Choroid plexus epithelial cell (primary cell): ENCODE measurements around the gene AUTS2.

Source experiments
- DNase-seq: peaks from one replicate; pipeline ENCODE4 v3.0.0-alpha.2; 2010; ENCODE audit warnings: low read depth
- H3K4me3 ChIP-seq: 2 replicates; pipeline ENCODE4 v1.5.1; 2011; ENCODE audit warnings: low read depth, mild to moderate bottlenecking, control low read depth, low read length, moderate library complexity
- CTCF ChIP-seq: conservative IDR thresholded peaks from 2 replicates; pipeline ENCODE4 v1.5.1; 2011; ENCODE audit warnings: low read depth, mild to moderate bottlenecking, control low read depth, inconsistent platforms, low read length, moderate library complexity

The AUTS2 gene

GRCh38 chr7:70132852-70133690 is 534.8 kb downstream of the AUTS2 start:
- TF ChIP-seq CTCF, result no peak
- DNase-seq, result no peak
- no peak overlapping the region for H3K4me3 ChIP-seq

- DNase-seq, result no peak
- no peak overlapping the region for H3K4me3 ChIP-seq
- TF ChIP-seq CTCF, result no peak
Observed at GRCh38 chr7:70134029-70134770, 535.9 kb downstream of the AUTS2 start.

GRCh38 chr7:70135656-70136055 is 537.4 kb downstream of the AUTS2 start:
- H3K4me3 ChIP-seq, result no peak overlapping the region
- TF ChIP-seq CTCF, result no peak
- DNase-seq, result no peak

DNA sequence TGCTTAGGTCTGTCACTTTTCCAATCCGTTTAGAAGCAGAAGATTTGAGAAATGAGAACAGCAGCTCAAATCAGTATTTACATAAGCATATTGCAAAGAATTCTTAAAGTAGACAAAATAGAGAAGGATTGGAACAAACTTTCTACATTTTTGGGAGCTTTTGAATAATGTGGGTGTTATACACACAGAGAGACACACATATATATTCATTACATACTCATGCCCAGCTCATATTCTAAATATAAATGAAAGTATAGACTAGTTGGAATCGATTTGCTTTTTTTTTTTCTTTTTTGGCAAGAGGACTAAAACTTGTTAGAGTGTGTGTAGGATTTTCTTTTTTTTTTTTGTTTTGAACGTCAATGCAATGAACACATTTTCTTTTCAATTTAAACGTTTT is 538.9 kb downstream of the AUTS2 start:
- no peak for DNase-seq
- TF ChIP-seq CTCF, result no peak
- no peak overlapping the region for H3K4me3 ChIP-seq

DNA sequence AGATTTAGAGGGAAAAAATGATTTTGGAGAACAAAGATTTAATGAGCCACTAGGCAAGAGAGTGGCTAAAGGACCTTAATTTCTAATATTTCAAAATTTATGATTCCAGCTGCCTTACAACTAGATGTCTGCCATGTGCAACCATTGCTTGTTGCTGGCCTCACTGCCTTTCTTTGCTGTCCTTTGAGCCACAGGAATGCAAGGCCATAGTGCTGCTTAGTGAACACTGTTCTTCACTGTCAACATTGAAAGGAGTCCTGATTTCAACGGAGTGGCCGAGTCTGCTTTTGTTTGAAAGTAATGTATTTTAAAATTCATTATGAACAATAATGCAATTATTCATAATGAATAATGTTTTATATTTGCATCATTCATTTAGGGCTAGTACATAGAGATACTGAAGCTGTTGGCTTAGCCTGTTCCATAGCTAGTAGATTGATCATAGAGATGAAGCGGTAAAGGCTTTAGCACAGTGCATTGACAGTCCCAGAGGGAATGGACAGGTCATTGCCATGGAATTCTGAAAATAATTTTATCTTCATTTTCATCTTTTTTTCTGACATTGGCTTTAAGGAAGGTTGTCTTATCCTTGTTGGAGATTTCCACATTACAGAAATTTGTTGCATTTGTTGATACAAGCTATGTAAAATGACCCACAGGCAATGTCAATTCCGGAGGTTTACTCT is 544.1 kb downstream of the AUTS2 start:
- H3K4me3 ChIP-seq, result no peak overlapping the region
- DNase-seq, result no peak
- TF ChIP-seq CTCF, result no peak

DNA sequence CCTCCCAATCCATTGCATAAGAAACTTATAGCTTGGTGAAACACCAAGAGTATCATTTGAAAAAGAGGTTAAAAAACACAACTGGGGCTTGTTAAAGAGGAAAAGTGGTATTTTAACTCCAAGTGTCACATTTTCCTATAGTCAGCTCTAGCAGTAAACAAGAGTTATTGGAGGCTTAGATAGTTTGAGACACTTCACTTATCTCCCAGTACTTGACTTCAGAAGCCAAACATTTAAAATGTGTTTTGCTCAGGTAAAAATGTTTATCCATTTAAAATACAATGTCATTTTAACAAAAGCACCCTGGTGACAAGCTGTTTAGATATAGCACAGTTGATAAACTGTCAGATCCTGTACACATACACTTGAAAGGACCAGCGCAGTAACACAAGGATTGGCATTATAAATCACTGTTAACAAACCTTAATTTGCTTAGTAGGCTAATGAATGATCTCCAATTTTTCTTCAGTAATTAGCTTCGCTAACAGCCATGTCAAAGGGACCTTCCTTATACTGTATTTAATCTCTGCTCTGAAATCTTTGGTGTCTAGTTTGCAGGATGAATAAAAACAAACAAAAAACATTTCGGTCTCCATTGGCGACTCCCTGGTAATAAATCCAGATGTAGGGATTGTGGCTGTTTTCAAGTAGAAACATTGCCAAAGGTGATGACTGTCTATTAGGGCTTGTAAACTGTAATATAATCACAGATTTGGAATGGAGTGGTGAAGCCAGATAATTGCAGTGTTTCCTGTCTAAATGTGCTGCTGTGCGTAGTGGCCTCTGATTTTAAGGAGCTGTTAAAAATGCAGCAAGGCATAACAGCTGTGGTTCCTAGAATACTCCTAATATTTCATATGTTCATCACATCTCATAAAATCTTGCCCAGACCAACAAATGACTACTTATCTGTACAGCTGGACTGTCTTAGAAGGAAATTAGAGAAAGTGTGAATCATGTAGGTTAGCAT is 545.1 kb downstream of the AUTS2 start:
- TF ChIP-seq CTCF, result no peak
- H3K4me3 ChIP-seq, result no peak overlapping the region
- DNase-seq, result no peak
